Posterior cingulate gyrus (tissue), 11 donors: Measurements from ENCODE around the gene ARHGAP8.

Source experiments
- DNase-seq, 10 donors: peaks; one replicate each; pipeline versions ENCODE4 v3.0.0 to v3.0.0-alpha.2; 2020 to 2021; ENCODE audit warnings: mixed read lengths in 3 of 10
- intact Hi-C: fragments of 100-400 bp; cut with DNase I; formaldehyde crosslinking; loops from one replicate; pipeline ENCODE4 v1.15.1; 2023

The ARHGAP8 gene

GRCh38 chr22:44759430-44760310, 7.3 kb downstream of the ARHGAP8 start:
- peak in 2 of 10 donors; percentile 59 to 62 for DNase-seq
- intact Hi-C loops, result no loop called here

DNA sequence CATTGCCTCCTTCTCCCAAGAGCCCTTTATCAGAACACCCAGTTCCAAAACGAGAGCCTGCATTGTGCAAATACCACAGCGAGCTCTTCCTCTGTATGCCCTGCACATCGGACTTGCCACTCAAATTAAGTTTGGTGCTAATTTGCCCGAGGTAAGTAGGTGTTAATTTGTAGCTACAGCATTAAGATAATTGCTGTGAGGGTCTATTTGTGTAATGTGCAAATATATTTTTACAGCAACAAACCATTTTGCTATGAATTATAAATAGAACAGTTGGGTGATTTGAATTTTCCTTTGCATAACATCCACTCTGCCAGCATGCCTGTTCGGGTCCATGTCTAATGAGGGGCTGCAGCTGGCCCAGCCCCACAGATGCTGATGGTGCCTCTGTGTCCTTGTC, 8.1 kb downstream of the ARHGAP8 start:
- intact Hi-C loops, result no loop called here

DNA sequence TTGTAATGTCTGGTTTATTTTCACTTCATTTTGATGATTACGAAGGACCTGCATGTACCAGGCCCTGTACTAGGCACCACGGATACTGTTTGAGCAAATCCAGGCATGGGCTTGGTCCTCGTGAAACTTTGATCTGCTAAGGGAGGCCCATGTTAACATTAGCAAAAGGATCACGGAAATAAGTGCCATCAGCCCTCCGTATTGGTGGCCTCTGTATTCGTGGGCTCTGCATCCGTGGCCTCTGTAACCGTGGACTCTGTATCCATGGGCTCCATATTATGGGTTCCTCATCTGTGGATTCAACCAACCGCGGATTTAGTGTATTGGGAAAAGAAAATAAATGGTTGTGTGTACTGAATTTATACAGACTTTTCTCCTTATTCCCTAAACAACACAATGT, 8.7 kb downstream of the ARHGAP8 start:
- peak in 1 of 10 donors; percentile 1 for DNase-seq
- intact Hi-C loops, result no loop called here

More for the DNA sequence above, 8.1 kb downstream of the ARHGAP8 start:
- DNase-seq, result peak in 1 of 10 donors; percentile 32

- intact Hi-C loops, result no loop called here
Observed at GRCh38 chr22:44764373-44764772, 12.0 kb downstream of the ARHGAP8 start.

GRCh38 chr22:44764974-44765373, 12.6 kb downstream of the ARHGAP8 start:
- intact Hi-C loops, result no loop called here
- DNase-seq, result peak in 1 of 10 donors; percentile 61

More at GRCh38 chr22:44764373-44764772, 12.0 kb downstream of the ARHGAP8 start:
- DNase-seq, result peak in 2 of 10 donors; percentile 43 to 51

GRCh38 chr22:44765571-44766285, 13.4 kb downstream of the ARHGAP8 start:
- intact Hi-C loops, result no loop called here
- peak in 2 of 10 donors; percentile 72 to 80 for DNase-seq

DNA sequence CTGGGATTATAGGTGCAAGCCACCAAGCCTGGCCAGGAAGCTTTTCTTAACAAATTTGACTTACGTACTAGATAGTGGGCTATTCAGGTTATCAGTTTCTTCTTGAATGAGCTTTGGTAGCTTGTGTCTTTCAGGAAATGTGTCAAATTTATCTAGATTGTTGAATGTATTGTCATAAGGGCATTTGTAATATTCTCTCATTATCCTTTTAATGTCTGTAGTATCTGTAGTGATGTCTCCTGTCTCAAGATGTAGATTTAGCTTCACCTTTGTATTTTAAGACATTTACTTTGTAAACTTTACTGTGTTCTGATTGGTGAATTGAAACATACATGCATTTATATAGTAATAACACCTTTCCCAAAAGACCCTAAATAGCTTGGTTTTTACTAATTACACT, 20.7 kb downstream of the ARHGAP8 start:
- no peak for DNase-seq
- intact Hi-C loops, result no loop called here

DNA sequence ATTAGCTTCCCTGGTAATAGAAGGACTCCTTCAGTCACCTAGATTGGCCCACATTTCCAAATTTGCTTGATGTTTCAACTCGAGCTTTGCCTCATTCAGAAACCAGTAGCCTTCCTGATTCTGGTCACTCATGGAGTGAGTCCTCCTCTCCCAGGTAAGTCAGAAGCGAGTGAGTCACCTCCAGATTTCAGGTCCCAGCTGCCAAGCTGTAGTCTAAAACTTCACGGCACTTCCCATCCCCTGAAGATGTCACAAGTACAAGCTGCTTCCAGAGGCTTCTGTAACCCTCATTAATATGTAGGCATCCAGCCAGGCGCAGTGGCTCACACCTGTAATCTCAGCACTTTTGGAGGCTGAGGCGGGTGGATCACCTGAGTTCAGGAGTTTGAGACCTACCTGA, 23.5 kb downstream of the ARHGAP8 start:
- intact Hi-C loops, result no loop called here
- DNase-seq, result peak in 1 of 10 donors; percentile 6

DNA sequence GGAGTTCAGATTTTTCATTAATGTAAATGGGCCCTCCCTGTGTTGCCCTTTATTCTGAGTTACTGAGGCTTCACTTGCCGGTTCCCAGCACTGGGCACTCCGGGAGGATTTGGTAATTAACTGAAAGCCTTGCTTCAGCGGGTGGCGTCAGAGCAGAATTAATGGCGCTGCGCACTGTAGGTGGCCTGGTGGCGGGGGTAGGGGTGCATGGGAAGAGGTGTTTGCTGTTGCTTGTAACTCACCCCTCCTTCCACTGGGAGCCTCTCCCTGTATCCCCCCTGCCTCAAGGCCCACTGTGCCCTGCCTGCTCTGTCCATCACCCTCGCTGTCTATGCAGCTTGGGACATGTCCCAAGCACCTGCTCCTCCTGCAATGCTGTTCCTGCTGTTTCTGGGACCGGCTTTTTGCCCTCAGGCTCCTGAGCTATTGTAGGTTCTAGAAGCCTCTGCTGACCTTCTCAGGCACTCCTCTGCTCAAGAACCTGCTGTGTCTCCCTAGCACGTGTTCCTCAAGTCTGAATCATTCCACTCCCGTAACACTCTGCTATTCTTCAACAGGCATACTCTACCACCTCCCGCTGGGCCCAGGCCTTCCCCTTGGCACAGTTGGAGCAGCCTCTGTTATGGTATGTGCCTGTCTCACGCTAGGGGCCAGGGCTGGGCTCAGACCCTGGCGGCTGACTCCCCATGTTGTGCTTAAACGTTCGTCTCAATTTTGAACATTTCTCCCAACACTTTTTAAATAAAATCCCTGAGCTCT, 24.4 kb downstream of the ARHGAP8 start:
- intact Hi-C loops, result no loop called here

GRCh38 chr22:44777364-44777755, 25.0 kb downstream of the ARHGAP8 start:
- intact Hi-C loops, result no loop called here
- no peak for DNase-seq

More for the DNA sequence above, 24.4 kb downstream of the ARHGAP8 start:
- DNase-seq, result peak in 1 of 10 donors; percentile 57

DNA sequence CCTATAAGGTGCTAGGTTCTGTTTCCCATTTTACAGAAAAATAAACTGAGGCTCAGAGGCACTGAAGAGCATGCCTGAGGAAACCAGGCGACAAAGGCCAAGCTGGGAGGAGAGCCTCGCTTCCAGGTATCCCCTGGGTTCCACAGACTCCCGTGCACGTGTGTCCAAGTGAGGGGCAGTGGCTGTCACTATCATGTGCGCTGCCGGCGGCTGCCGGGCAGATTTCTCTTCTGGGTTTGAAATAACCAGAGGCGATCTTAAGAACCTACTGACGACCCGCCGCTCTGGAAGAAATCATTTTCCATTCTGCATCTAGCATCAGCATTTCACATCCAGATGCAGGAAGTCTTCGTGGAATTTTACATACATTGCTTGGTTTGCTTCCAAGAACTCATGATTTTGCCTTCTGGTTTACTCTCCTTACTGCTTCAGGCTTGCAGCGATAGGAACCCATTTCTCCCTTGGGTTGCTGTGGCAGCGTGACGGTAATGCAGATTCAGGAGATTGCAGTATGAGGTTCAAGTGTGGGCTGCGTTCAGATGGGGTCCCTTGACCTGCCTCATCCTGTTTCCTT, 28.6 kb downstream of the ARHGAP8 start:
- peak in 1 of 10 donors; percentile 73 for DNase-seq
- intact Hi-C loops, result no loop called here

GRCh38 chr22:44782363-44782963, 30.1 kb downstream of the ARHGAP8 start:
- peak in 2 of 10 donors; percentile 37 to 51 for DNase-seq

GRCh38 chr22:44783091-44783490, 30.7 kb downstream of the ARHGAP8 start:
- intact Hi-C loops, result no loop called here
- peak in 2 of 10 donors; percentile 21 to 45 for DNase-seq

More at GRCh38 chr22:44782363-44782963, 30.1 kb downstream of the ARHGAP8 start:
- intact Hi-C loops, result no loop called here

DNA sequence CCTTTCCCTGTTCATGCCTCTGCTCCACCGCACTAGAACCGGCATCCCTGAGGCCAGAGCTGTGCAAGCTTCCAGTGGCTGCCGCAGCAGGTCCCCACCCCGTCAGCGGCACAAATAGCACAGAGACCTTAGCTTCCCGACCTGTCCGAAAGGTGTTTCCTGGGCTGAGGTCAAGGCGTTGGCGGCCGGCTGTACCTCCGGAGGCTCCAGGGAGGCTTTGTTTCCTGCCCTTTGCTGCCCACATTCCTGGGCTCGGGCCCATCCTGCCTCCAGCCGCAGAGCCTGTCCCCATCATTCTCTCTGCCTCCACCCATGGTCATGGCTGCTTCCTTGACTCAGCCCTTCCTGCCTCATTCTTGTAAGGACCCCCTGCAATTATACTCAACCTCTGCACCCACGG, 31.2 kb downstream of the ARHGAP8 start:
- peak in 1 of 10 donors; percentile 27 for DNase-seq
- intact Hi-C loops, result no loop called here

DNA sequence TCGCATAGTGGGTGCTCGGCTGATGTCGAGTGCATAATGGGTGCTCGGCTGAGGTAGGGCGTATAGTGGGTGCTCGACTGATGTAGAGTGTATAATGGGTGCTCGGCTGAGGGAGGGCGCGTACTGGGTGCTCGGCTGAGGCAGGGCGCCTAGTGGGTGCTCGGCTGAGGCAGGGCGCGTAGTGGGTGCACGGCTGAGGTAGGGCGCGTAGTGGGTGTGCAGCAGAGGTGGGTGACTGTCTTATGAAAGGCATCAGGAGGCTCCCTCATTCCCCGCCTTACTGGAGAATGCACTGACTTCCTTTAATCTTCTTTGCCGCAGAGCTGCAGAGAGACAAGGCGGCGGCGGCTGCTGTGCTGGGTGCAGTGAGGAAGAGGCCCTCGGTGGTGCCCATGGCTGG, 33.8 kb downstream of the ARHGAP8 start:
- DNase-seq, result peak in 1 of 10 donors; percentile 55
- intact Hi-C loops, result no loop called here

DNA sequence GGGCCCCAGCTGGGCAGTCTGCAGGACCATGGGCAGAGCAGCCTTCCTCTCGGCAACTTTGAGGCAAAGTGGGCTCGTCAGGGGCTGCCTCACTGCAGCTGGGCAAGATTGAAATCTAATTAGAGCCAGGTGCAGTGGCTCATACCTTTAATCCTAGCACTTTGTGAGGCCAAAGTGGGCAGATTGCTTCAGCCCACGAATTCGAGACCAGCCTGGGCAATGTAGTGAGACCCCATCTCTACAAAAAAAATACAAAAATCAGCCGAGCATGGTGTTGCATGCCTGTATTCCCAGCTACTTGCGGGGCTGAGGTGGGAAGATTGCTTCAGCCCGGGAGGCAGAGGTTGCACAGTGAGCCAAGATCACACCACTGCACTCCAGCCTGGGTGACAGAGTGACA, 34.2 kb downstream of the ARHGAP8 start:
- peak in 1 of 10 donors; percentile 26 for DNase-seq
- intact Hi-C loops, result no loop called here

- intact Hi-C loops, result no loop called here
- peak in 1 of 10 donors; percentile 64 for DNase-seq
Observed at GRCh38 chr22:44787832-44788231, 35.5 kb downstream of the ARHGAP8 start.

DNA sequence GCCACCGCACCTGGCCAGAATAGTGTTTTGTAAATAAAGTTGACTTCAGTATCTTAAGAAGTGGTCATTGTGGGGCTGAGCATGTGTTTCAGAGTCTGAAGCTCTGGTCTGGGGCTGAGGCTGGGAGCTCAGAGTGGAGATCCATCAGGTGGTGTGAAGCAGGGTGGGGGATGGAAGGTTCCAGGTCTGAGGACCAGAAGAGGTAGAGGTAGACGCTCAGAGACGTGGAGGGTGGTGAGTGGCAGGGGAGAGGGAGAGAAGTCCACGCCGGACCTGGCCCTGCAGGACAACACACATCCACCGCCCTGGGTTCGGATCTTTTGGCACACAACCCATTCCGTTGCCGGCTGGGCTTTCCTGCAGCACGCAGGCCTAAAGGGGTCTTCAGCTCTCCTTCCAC, 40.7 kb downstream of the ARHGAP8 start:
- intact Hi-C loops, result no loop called here
- peak in 3 of 10 donors; percentile 22 to 73 (median 27) for DNase-seq

- peak in 1 of 10 donors; percentile 52 for DNase-seq
- intact Hi-C loops, result no loop called here
Observed at GRCh38 chr22:44793506-44794172, 41.3 kb downstream of the ARHGAP8 start.
